HG03039 (cell line): Measurements from ENCODE around the gene CDV3.

Experiments used
- ATAC-seq: cut with Tn5 transposase; IDR thresholded peaks from one replicate; pipeline ENCODE4 v1.9.1; 2021; ENCODE audit warnings: mild to moderate bottlenecking, moderate library complexity; ENCODE audit not compliant: unreplicated experiment

CDV3 gene

DNA sequence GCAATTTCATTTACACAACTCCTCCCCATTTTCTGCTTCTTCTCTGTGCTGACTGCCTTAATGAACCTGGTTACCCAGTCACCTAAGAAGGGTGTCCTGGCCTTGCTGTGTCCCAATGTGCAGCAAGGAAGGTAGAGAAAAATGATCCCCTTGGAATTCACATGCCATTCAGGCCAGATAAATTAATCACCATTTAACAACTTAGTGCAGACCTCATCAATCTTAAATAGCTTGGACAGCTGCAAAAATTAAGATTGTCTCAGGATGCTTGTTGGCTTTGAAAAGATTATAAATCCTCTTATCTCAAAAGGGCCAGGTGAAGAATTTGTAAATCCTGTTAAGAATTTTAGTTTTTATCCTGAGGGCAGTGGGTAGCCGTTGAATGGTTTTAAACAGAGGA is 9.7 kb upstream of the CDV3 start:
- no peak for ATAC-seq

DNA sequence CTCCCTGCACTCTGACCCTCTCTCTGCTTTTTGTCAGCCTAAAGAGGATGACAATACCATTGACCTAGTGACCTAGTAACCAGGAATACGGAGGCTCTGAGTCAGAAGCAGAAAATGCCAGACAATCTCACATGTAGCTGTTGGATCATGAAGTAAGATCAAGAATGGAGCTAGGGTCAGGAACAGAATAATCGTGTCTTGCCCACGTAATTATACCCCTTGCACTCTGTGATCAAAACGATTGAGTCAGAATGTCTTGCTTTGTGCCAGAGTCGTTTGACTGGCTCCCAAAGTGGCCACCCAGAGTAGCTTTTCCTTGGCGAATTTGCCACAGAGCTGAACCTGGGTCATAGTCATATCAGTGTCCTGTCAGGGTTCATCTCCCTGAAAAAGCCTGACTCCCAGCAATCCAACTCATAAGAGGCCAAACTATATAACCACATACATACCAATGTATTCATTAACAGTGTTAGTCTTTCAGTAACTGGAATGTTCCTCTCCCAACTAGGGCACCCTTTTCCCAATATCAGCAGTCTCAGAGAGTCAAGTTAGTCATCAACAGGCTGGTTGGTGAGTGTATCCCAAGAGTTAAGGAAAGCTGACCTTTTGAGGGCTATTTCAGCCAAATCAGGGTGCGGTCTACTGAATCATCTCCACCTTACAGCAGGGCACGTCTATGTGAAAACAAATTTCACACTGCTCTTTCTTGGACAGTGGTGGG is 5.0 kb upstream of the CDV3 start:
- no peak for ATAC-seq

DNA sequence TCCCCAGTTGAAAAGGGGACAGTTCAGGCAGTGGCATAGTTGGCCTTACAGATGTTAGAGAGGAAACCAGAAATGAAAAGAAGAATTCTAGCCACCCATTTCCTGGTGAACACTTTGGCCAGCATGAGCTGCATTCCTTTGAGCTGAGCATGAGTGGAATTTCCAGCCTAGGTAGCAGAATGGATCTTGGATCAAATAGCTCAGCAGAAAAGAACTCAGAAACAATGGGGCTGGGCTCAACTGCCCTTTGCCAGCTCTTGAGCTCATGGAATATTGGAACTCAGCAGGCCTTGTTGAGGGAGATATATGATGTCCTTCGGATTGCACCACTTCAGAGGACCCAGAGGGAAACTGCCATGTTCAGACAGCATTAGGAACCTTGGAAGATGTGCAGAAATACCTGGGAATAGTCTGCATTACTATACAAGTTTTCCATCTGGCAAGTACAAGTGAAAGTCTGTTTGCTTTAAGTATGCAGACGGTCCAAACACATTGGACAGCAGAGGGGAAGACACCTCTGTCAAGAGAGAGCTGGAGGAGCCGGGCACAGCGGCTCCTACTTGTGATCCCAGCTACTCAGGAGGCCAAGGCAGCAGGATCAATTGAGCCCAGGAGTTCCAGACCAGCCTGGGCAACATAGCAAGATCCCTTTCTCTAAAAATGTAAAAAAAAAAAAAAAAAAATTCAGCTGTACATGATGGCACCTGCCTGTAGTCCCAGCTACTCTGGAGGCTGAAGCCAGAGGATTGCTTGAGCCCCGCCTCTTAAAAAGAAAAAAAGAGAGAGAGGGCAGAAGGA is 3.1 kb upstream of the CDV3 start:
- ATAC-seq, result no peak

- ATAC-seq, result no peak
These were observed 2.6 kb upstream of the CDV3 start for GRCh38 chr3:133570937-133571320.

DNA sequence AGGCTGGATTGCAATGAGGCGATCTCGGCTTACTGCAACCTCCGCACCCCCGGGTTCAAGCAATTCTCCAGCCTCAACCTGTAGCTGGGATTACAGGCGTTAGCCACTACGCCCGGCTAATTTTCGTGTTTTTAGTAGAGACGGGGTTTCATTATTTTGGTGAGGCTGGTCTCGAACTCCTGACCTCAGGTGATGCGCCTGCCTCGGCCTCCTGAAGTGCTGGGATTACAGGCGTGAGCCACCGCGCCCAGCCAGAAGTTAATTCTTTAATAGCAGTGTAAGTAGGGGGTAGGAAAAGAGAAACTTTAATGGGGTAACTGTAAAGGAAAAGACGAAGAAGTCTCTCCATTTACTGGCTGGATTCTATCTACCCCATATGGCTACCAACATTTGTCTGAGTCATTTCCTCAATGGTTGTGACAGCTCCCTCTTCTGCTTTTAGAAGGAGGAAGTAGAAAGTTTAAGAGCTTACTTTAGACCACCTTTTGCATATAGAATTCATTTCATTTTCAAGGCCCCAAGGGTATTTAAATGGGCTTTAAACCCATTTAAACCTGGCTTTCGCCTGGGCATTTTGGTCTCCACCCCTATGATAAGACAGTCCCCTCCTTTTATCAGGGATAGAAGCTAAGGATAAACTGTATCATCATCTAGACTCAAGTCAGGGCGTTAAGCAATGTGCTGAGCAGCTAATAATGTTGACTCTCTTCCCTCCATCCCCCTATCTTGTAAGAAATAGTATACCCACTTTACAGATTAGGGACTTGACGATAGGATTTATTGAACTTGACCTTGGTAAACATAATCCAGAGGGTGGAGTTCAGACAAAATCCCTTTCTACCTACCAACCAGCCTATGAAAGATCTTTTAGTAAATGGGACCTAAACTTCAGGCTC is 1.1 kb upstream of the CDV3 start:
- no peak for ATAC-seq

- peak; percentile 67 for ATAC-seq
These were observed 345 bp upstream of the CDV3 start for GRCh38 chr3:133573054-133573628.

DNA sequence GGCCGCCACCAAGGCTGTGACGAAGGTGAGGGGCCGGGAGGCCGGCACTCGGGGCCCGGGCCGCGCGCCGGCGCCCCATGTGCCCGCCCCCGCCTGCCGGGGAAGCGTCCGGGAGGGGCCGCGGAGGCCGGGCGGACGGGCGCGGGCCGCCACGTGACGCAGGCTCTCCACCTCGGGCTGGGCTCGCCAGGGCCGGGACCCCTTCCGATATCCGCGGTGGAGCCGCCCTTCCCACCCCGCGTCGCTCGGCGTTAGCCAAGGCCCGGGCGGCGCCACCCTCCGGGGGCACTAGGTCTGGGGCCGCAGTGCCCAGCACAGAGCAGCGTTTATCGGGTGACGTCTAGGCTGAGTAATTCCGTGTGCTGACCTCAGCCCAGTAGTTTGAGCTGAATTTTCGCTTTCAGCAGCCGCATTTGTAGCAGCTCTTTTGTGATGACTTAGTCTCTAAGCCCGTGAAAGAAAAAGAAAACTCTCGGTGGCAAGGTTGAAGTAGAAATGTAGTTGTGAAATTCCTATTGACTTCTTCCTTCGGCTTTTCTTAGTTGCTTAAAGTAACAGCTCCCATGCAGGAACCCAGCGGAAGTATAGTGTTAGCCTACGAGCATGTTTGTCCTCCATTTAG is 885 bp downstream of the CDV3 start:
- peak; percentile 27 for ATAC-seq

GRCh38 chr3:133575086-133575485 is 1.6 kb downstream of the CDV3 start:
- no peak for ATAC-seq

DNA sequence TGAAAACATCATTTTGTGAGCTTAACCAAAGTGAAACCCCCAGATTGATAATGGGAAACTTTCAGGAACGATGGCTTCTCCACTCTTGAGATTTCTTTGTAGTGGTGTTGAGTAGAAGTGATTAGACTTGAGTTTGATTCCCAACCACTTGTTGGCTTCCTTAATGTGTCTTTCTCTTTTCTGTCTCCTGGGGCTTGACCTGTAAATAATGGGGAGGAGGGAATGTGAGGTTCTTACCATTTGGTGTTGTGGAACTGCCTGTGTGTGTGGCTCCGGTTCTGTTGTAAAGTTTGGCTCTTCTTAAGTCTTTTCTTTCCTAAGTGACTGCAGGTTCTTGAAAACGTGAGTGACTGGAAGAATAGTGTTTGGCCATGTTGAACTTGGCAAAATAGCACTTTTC is 2.7 kb downstream of the CDV3 start:
- ATAC-seq, result no peak

GRCh38 chr3:133578548-133579191 is 5.2 kb downstream of the CDV3 start:
- ATAC-seq, result no peak

GRCh38 chr3:133583396-133583795 is 9.9 kb downstream of the CDV3 start:
- no peak for ATAC-seq

- ATAC-seq, result no peak
These were observed 14.5 kb downstream of the CDV3 start for GRCh38 chr3:133588035-133588434.

- no peak for ATAC-seq
These were observed 15.4 kb downstream of the CDV3 start for GRCh38 chr3:133588784-133589465.

DNA sequence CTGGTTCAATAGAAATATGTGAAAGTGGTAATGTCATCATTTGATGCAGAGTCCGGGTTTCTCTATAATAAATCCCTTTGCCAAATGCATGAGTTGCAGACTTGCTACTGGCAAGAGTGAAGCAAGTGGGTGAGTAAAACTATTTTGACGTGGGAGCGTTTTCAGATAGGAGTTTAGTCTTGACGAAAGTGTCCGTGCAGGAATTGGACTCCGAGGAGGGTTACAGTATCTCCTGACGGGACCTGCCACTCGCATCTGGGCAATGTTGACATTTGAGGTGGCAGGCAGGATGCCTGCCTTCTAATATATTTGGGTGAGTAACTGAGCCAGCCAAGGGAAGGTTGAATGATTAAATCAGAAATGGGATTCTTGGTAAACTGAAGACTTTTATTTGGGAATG is 16.0 kb downstream of the CDV3 start:
- no peak for ATAC-seq

- ATAC-seq, result no peak
These were observed 17.8 kb downstream of the CDV3 start for GRCh38 chr3:133591271-133591742.

GRCh38 chr3:133592843-133593242 is 19.4 kb downstream of the CDV3 start:
- ATAC-seq, result no peak

- no peak for ATAC-seq
These were observed 19.8 kb downstream of the CDV3 start for GRCh38 chr3:133593243-133593642.

DNA sequence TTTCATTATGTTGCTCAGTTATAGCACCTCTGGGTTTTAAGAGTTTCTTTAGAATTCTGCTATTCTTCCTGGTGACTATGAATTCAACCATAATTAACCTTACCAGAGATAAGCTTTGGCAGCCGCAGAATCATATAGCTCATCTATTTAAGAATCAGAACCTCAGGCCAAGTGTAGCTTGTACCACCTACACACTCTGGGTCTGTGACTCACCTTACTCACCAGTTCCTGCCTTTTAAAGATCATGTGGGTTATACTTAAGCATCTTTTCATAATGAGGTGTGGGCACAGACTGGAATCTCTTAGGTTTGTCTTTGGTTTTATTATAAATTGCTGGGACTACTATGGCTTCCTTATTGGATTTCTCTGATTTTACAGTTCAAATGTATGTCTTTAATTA is 21.9 kb downstream of the CDV3 start:
- ATAC-seq, result no peak

DNA sequence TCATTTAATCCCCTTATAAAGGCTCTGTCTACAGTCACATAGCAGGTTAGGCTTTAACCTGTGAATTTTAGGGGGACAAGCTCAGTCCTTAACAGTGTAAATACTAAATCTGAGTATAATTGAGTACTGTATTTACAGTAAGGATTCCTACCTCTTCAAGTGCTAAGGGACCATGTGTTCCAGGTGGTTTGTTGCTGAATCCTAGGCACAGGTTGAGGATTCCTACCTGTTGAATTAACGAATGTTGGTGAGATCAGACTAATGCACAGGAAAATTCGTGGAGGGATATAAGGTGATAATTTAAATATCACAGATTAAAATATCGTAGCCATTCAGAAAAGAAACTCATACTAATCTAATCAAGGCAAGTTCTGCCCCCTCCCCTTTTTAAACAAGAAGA is 24.9 kb downstream of the CDV3 start:
- ATAC-seq, result no peak
